GM21786 (cell line): ENCODE data around the gene CLDN20.

Source experiments
- ATAC-seq: cut with Tn5 transposase; IDR thresholded peaks from one replicate; pipeline ENCODE4 v1.9.1; 2021; ENCODE audit not compliant: unreplicated experiment

The CLDN20 gene

DNA sequence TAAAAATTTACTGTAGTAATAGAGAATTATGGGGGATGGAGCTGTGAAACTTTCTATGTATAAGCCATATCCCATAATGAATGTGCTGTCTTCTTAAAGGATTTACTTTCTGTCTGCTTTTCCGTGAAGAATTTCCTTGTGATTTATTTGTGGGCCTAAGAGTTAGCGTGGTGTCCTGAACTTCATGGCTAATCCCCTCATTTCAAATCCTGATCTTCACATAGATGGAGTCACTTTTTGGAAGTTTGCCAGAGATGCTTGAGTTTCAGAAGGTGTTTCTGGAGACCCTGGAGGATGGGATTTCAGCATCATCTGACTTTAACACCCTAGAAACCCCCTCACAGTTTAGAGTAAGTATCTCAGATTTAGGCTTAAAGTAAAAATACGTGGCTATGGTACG is 19.4 kb upstream of the CLDN20 start:
- no peak for ATAC-seq

DNA sequence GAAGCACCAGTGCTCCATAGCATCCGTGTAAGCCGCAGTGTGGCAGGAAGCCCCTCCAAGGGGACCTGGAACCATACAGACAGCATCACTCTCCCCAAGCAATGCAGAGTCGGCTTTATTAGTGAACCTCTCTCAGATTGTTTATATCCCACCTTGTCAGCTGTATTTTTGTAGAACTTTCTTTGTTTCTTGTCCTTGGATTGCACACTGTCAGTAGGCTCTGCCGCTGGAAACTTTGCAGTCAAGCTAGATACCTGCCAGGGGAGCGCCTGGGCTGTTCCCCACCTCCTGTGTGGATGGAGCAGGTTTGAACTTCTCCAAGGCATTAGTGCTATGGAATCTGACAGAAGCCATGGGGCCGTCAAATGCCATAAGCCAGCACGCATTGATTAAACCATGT is 18.6 kb upstream of the CLDN20 start:
- ATAC-seq: no peak

DNA sequence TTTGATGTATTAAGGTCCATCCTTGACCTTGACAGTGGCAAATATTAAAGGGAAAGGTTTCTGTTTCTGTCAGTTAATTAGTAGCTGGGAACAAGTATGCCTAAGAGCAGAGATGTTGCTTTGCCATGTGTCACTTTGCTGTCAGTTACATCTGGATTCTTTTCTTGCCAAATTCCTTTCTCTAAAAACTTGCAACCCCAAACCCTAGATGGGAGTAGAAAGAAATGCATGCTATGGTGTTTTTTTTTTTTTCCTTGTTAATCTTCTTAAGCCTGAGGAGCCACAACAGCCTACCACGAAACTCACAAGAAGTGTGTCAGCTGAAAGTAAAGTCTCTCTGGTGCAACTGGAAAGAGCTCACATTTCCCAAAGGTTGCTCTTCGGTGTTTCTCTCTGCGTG is 18.0 kb upstream of the CLDN20 start:
- no peak for ATAC-seq

- ATAC-seq: no peak
These were observed 17.0 kb upstream of the CLDN20 start for GRCh38 chr6:155246825-155247224.

GRCh38 chr6:155247618-155248007 is 16.2 kb upstream of the CLDN20 start:
- no peak for ATAC-seq

GRCh38 chr6:155248008-155249001 is 15.5 kb upstream of the CLDN20 start:
- ATAC-seq: no peak

DNA sequence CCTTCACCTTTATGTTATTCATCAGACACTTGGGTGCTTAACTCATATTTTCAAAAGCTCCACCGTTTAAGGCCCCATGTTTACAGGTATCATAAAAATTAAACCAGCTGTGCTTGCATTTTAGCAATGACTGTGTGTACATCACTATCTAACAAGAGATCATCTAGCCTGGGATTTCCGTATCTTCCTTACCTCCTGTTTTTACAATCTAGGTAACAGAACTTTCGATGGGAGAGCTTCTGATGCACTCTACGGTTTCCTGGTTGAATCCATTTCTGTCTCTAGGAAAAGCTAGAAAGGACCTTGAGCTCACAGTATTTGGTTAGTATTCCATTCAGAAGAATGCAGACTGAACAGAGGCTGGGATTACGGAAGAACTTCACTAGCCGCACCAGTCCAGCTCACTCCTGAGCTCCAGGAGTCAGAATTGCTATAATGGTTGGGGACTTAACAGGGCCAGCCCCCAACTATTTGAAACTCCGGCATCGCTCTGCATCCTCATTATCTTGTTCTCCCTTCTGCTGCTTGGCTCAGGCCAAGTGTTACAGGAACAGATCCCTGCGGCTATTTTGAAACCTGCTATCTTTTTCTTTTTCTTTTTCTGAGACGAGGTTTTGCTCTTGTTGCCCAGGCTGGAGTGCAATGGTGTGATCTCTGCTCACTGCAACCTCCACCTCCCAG is 13.0 kb upstream of the CLDN20 start:
- ATAC-seq: no peak

- no peak for ATAC-seq
These were observed 11.2 kb upstream of the CLDN20 start for GRCh38 chr6:155252581-155252980.

GRCh38 chr6:155253337-155253736 is 10.5 kb upstream of the CLDN20 start:
- ATAC-seq: no peak

GRCh38 chr6:155254139-155254538 is 9.7 kb upstream of the CLDN20 start:
- no peak for ATAC-seq

- ATAC-seq: no peak
These were observed 7.6 kb upstream of the CLDN20 start for GRCh38 chr6:155256122-155256795.

DNA sequence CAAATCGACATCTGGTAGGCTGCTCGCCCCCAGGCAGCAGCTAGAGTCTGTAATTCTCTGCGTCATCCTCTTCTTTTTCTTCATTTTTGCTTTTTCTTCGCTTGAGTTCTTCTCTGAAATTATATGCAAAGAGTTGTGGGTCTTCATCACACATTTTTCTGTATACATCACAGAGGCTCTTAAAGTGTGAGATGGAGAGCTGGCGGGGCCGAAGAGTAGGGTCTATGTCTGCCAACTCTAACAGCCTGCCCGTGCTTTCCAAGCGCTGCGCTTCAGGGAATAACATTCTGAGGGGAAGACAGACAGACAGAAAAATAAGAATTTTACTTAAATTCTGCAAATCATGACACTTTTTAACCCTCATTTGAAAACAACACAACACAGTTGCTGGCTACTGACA is 6.0 kb upstream of the CLDN20 start:
- no peak for ATAC-seq

DNA sequence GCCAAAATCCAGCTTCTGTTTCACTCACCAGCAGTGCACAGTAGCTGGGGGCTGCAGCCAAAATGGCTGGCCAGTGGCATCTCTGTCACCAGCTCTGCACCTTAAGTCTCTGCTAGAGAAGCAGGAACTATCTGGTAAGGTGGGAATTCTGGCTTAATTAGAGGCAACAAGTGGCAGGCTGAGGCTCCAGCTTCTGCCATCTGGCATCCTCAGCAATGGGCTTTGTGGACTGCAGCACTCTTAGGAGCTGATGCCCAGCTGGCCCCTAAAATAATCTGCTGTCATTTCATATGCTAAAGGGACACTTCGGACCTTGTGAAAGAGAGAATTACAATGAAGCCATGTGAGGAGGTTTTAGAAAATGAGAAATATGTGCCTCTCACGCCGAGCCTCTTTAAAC is 4.6 kb upstream of the CLDN20 start:
- no peak for ATAC-seq

- ATAC-seq: no peak
These were observed 3.9 kb upstream of the CLDN20 start for GRCh38 chr6:155259897-155260296.

DNA sequence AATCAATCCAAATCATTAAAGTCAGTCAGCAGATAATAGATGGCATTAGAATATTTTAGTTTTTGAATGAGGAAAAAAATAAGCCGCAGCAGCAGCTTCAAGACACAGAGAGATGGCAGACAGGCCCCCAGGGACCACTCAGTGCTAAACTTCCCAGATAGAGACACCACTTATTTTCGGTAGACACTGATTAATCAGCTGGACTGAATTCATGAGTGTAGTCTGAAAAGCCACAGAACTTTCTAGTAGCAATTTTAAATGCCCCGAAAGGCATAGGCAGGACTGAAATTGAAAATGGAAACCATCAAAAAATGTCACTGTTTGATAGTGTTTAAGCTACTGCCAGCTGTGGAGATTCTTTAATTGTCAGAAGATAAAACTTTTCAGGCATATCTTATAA is 3.1 kb upstream of the CLDN20 start:
- ATAC-seq: peak; percentile 82

- peak; percentile 34 for ATAC-seq
These were observed 2.5 kb upstream of the CLDN20 start for GRCh38 chr6:155261111-155261900.

GRCh38 chr6:155262655-155263054 is 1.2 kb upstream of the CLDN20 start:
- no peak for ATAC-seq

DNA sequence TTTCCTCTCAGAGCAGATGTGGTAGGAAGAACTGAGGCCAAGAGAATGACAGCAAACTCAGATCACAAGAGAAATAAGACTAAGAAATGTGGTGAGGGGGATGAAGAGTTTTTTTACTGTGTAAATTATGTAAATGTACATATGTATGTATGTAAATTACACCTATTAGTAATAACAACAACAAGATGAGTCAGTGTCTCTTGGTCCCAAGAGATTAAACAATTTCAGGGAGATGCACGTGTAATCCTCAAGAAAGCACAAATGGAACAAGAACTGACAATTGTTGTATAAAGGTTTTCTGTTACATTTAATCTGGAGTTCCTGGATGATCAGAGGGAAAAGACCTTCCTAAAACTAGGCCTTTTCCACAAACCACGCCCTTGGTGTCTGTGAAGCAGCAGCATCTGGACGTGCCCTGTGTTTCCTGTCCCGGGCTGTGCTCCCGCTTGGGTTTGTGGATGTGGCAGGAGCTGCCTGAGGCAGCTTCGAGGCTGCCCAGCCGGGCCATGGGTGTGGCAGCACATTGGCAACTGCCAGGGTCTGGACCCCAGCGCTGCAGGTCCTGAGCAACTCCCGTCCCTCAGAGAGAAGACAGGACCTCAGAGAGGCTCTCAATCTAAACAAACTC is 994 bp downstream of the CLDN20 start:
- ATAC-seq: no peak

DNA sequence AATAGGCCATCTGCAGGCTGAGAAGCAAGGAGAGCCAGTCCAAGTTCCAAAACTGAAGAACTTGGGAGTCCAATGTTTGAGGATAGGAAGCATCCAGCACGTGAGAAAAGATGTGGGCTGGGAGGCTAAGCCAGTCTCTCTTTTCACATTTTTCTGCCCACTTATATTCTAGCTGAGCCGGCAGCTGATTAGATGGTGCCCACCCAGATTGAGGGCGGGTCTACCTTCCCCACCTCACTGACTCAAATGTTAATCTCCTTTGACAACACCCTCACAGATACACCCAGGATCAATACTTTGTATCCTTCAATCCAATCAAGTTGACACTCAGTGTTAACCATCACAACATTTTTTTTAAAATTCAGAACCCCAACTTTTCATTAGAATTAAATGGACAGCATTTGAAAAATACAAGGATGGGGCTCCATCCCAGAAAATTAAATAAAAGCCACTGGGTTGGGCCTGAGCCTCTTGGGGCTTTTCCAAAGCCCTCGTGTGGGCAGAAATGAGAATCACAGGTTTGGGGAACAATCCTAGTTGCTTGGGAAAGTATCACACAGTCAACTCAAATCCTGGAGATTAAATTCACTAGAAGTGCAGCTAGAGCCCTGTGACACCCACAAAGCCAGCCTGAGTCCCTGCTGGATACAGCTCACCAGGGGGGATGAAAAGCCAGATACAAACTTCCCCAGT is 2.2 kb downstream of the CLDN20 start:
- ATAC-seq: no peak

- ATAC-seq: no peak
These were observed 3.6 kb downstream of the CLDN20 start for GRCh38 chr6:155267411-155267810.
